ENCODE data around the gene CCT3. TPM values are rescaled to one million over a fixed set of nuclear protein-coding genes. Genes with fewer than 3 reads are reported as not detected.

Gene CCT3
- total RNA-seq, 3 donors from 2014 or later, result 694 to 815 (median 725) TPM

GRCh38 chr1:156260896-156261295 lies 77.2 kb downstream of the CCT3 start:
- Mint-ChIP-seq H3K4me1 (ENCODE audit: low read depth) (peaks cover 2% of the 10 kb centered on the region), H3K27me3 (ENCODE audit: low read depth) (no peaks in the 10 kb centered on the region), H3K9me3 (no peaks in the 10 kb centered on the region), H3K36me3 (ENCODE audit: insufficient read depth) (peaks cover 56% of the 10 kb centered on the region), H3K4me3 (no peak overlapping the region)
- no peak for ATAC-seq
- DNase-seq, result no peak

DNA sequence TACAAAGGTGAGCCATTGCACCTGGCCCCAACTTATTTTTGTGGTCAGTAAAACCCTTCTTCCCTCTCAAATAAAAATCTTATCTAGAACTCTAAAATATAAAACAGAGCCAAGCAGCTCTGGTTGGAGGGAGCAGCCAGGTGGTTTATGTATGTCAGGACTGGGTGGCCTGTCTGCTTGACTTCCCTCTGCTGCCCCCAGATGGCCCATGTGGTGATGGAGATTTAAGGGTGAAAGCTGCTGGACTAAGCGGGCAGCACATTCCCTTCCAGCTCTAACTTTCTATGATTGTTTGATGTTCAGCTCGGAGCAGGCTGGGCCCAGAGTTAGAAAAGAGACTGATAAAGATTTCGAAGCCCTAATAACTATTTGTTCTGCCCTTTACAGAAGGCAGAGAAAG lies 78.3 kb downstream of the CCT3 start:
- Mint-ChIP-seq H3K4me1 (ENCODE audit: low read depth) (peaks cover 2% of the 10 kb centered on the region), H3K27me3 (ENCODE audit: low read depth) (no peaks in the 10 kb centered on the region), H3K9me3 (no peaks in the 10 kb centered on the region), H3K36me3 (ENCODE audit: insufficient read depth) (peaks cover 51% of the 10 kb centered on the region), H3K4me3 (no peak overlapping the region)
- DNase-seq (no peak), ATAC-seq (no peak)

Other genes with a start within 250 kb of the CCT3 start
- gene LMNA, start 223.6 kb downstream of the CCT3 start, total RNA-seq, result 100 to 1,000 TPM; 113 to 162 (median 124) TPM
- gene SEMA4A, start 184.7 kb downstream of the CCT3 start, total RNA-seq, result 10 to 100 TPM; 31.7 to 51.5 (median 37.1) TPM
- gene SLC25A44, start 144.2 kb downstream of the CCT3 start, total RNA-seq, result 10 to 100 TPM; 61.3 to 79.7 (median 73.0) TPM
- gene PMF1, start 125.3 kb downstream of the CCT3 start, total RNA-seq, result 100 to 1,000 TPM; 184 to 201 (median 192) TPM
- 1 to 10 TPM; 2.0 to 2.5 (median 2.4) TPM for gene BGLAP, start 96.1 kb downstream of the CCT3 start, total RNA-seq
- 1 to 10 TPM; 2.0 to 3.6 (median 3.4) TPM for gene PAQR6, start 90.2 kb downstream of the CCT3 start, total RNA-seq
- 100 to 1,000 TPM; 118 to 125 (median 123) TPM for gene SMG5, start 55.5 kb downstream of the CCT3 start, total RNA-seq
- gene TMEM79, start 54.0 kb downstream of the CCT3 start, total RNA-seq, result 1 to 10 TPM; 6.3 to 6.9 (median 6.4) TPM
- 10 to 100 TPM; 12.6 to 15.8 (median 13.2) TPM for gene GLMP, start 42.6 kb downstream of the CCT3 start, total RNA-seq
- gene VHLL, start 39.0 kb downstream of the CCT3 start, total RNA-seq, result under 1 TPM in 1 of 3 donors, not detected in 2; 0.42 TPM
- under 1 TPM in 2 of 3 donors, not detected in 1; 0.37 to 0.43 TPM for gene TSACC, start 234 bp upstream of the CCT3 start, total RNA-seq
- gene RHBG, start 30.9 kb upstream of the CCT3 start, total RNA-seq, result not detected
- gene MEF2D, start 162.5 kb upstream of the CCT3 start, total RNA-seq, result 10 to 100 TPM; 42.5 to 50.9 (median 46.3) TPM
- under 1 TPM; 0.18 to 0.38 (median 0.37) TPM for gene IQGAP3, start 234.3 kb upstream of the CCT3 start, total RNA-seq
- 10 to 100 TPM in 1 of 3 donors, 1 to 10 TPM in 2; 2.9 to 10.9 (median 5.4) TPM for gene TTC24, start 241.4 kb upstream of the CCT3 start, total RNA-seq

Measured in activated T-cell treated with anti-CD3 and anti-CD28 coated beads, Interleukin-2, amount 50 U/mL, for 4 hours (primary cell).